Esophagus (tissue), 2 donors: ENCODE results near the gene NSUN4. TPM values are rescaled to one million over a fixed set of nuclear protein-coding genes. Genes with fewer than 3 reads are reported as not detected.

ENCODE experiments used
- H3K27ac ChIP-seq, 2 donors: one replicate each; pipeline ENCODE4 v1.5.1; 2013; ENCODE audit warnings: low read depth in 2 of 2, mild to moderate bottlenecking in 2 of 2, inconsistent platforms in 1 of 2, low read length in 1 of 2, moderate library complexity in 1 of 2
- H3K27me3 ChIP-seq, 2 donors: one replicate each; pipeline ENCODE4 v1.6.1; 2013; ENCODE audit warnings: low read length in 2 of 2, control low read depth in 1 of 2, mild to moderate bottlenecking in 1 of 2; ENCODE audit not compliant: insufficient read depth in 2 of 2, control insufficient read depth in 1 of 2
- H3K36me3 ChIP-seq, 2 donors: one replicate each; pipeline ENCODE4 v1.6.1; 2013; ENCODE audit warnings: low read length in 1 of 2; ENCODE audit not compliant: control insufficient read depth in 2 of 2, insufficient read depth in 2 of 2
- H3K4me1 ChIP-seq, 2 donors: one replicate each; pipeline ENCODE4 v1.6.1; 2013; ENCODE audit warnings: low read length in 1 of 2; ENCODE audit not compliant: control insufficient read depth in 2 of 2, insufficient read depth in 2 of 2
- H3K4me3 ChIP-seq, 2 donors: one replicate each; pipeline ENCODE4 v1.5.1; 2013; ENCODE audit warnings: low read length in 2 of 2, mild to moderate bottlenecking in 2 of 2, low read depth in 1 of 2, moderate library complexity in 1 of 2
- H3K9me3 ChIP-seq, 2 donors: one replicate each; pipeline ENCODE4 v1.6.1; 2013; ENCODE audit warnings: mild to moderate bottlenecking in 2 of 2, low read depth in 1 of 2, low read length in 1 of 2, moderate library complexity in 1 of 2; ENCODE audit not compliant: control insufficient read depth in 2 of 2, insufficient read depth in 1 of 2
- WGBS, 2 donors: extraction: QIAGEN DNeasy Blood & Tissue Kit; methylation state at CpG; one replicate each; pipeline ENCODE4 v1.1.7; 2013; 5-methylcytosine and 5-hydroxymethylcytosine counted together
- polyA plus RNA-seq, 2 donors: library from polyadenylated mRNA; stranded (reverse); fragments of 200-250 nt; gene quantifications; one replicate each; pipeline ENCODE4 v1.2.3, GENCODE V29; 2013
- donor health status: healthy with polysubstance abuse.
- donor health status: Bipolar disorder and iron deficiency.

The NSUN4 gene
- polyA plus RNA-seq, 2 donors: 6.6 to 12.5 TPM

DNA sequence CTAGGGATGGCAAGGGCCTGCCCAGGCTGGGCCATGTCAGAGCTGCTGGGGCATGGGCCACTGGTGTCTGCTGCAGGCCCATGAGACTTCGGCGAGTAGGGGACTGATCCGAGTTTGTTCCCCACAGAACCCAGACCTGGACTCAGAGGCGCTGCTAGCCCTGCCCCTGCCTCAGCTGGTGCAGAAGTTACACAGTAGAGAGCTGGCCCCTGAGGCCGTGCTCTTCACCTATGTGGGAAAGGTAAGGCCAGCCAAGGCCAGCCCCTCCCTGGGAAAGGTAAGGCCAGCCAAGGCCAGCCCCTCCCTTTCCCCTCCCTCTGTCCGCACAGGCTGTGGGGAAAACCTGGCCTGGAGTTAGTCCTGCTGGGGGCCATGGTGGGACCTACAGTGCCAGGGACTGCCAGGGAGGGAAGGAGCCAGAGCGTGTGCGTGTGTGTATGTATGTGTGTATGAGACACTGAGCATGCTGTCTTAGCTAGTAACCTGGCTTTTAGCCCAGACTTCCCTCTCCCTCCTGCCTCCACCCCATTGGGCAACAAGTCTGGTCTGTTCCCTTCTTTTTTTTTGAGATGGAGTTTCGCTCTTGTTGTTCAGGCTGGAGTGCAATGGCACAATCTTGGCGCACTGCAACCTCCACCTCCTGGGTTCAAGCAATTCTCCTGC is 61.5 kb downstream of the NSUN4 start:
- Histone ChIP-seq H3K27ac (peak overlapping the region; percentile 50 to 60), H3K36me3 (peaks cover 0 to 4% of the 10 kb centered on the region in 2 donors), H3K4me3 (no peak overlapping the region), H3K4me1 (peaks cover 0 to 10% of the 10 kb centered on the region in 2 donors), H3K9me3 (no peaks in the 10 kb centered on the region), H3K27me3 (no peaks in the 10 kb centered on the region)
- 26% methylated on average over 10 of the region's 10 CpGs for WGBS, 2 donors

DNA sequence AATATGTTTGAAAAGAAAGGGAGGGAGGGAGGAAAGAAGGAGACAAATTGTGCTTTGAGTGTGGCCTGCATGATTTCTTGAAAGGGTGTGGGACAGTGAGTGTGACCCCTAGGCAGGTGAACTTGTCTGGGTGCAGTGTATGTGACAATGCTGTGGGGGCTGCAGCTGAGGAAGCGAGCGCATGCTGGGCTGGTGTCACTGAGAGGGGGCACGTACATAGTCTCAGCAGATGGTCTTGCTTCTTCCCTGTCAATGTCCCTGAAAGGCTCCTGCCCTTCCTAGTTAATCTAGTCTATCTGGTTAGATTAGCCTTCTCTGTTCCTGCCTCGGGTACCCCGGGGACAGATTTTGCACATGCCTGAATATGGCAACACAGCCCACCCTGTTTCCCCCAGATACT is 63.3 kb downstream of the NSUN4 start:
- H3K27me3 ChIP-seq: no peaks in the 10 kb centered on the region
- peaks cover 0 to 10% of the 10 kb centered on the region in 2 donors for H3K4me1 ChIP-seq
- no peak overlapping the region for H3K4me3 ChIP-seq
- H3K36me3 ChIP-seq: peaks cover 3 to 11% of the 10 kb centered on the region in 2 donors
- 84 to 87% methylated on average over 5 of the region's 5 CpGs for WGBS, 2 donors
- H3K27ac ChIP-seq: no peak overlapping the region
- no peaks in the 10 kb centered on the region for H3K9me3 ChIP-seq

DNA sequence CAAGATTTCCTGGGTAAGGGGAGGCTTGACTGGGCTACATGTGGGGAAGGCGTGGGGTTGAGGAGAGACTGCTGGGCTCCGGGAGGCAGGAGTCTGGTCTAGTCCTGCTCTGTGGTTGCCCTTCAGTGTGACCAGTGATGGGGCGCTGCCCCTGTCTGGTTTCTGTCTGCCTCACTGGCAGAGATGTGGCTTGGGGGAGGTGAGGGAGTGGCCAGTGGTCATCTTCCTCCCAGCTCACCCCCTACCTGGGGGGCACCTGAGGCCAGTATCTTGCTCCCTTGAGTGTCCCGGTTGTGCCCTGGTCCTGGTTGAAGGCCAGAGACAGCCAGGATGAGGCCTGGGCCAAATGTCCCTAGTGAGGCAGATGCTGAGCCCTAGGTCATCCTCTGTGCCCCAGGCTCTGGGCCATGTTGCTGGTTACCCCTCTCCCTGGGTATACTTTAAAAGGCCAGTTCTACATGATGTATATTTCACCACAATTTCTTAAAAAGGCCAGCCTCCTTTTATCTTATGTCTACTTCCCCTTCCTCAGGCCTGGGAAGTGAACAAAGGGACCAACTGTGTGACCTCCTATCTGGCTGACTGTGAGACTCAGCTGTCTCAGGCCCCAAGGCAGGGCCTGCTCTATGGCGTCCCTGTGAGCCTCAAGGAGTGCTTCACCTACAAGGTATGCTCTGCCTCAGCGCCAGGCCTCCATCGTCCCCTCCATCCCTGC is 64.0 kb downstream of the NSUN4 start:
- Histone ChIP-seq H3K27me3 (no peaks in the 10 kb centered on the region), H3K4me1 (peaks cover 0 to 10% of the 10 kb centered on the region in 2 donors), H3K36me3 (peaks cover 3 to 15% of the 10 kb centered on the region in 2 donors), H3K9me3 (no peaks in the 10 kb centered on the region), H3K27ac (no peak overlapping the region), H3K4me3 (no peak overlapping the region)
- WGBS, 2 donors: 92 to 94% methylated on average over 7 of the region's 7 CpGs

DNA sequence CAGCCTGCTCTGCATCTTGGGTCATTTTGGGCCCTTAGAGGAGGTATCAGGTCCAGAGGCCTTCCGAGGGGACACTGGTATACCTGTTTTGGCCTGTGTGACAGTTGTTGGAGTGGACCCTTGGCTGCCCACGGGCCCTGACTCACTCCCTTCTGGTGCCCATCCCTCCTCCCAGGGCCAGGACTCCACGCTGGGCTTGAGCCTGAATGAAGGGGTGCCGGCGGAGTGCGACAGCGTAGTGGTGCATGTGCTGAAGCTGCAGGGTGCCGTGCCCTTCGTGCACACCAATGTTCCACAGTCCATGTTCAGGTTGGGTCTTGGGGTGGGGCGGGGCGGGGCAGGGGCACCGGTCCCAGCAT is 64.6 kb downstream of the NSUN4 start:
- peaks cover 3 to 15% of the 10 kb centered on the region in 2 donors for H3K36me3 ChIP-seq
- 78 to 83% methylated on average over 12 of the region's 12 CpGs for WGBS, 2 donors
- peaks cover 0 to 10% of the 10 kb centered on the region in 2 donors for H3K4me1 ChIP-seq
- H3K27me3 ChIP-seq: no peaks in the 10 kb centered on the region
- no peak overlapping the region for H3K4me3 ChIP-seq
- no peak overlapping the region for H3K27ac ChIP-seq
- no peaks in the 10 kb centered on the region for H3K9me3 ChIP-seq

DNA sequence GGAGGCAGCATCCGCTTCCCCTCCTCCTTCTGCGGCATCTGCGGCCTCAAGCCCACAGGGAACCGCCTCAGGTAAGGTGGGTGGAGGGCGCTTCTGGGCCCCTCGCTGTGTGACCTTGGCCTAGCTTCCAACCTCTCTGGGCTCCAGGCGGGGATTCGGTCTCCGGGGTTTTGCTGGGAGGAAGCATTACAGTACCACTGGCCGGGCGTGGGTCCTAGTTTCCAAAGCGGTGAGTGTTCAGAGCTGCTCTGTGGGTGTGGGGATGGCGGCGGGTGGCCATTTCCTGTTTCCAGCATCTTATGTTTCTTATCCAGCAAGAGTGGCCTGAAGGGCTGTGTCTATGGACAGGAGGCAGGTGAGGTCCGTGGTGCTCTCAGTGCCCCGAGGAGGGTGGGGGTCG is 65.1 kb downstream of the NSUN4 start:
- no peak overlapping the region for H3K4me3 ChIP-seq
- no peak overlapping the region for H3K27ac ChIP-seq
- peaks cover 3 to 15% of the 10 kb centered on the region in 2 donors for H3K36me3 ChIP-seq
- 83 to 87% methylated on average over 16 to 17 of the region's 17 CpGs for WGBS, 2 donors
- no peaks in the 10 kb centered on the region for H3K9me3 ChIP-seq
- peaks cover 0 to 10% of the 10 kb centered on the region in 2 donors for H3K4me1 ChIP-seq
- H3K27me3 ChIP-seq: no peaks in the 10 kb centered on the region

DNA sequence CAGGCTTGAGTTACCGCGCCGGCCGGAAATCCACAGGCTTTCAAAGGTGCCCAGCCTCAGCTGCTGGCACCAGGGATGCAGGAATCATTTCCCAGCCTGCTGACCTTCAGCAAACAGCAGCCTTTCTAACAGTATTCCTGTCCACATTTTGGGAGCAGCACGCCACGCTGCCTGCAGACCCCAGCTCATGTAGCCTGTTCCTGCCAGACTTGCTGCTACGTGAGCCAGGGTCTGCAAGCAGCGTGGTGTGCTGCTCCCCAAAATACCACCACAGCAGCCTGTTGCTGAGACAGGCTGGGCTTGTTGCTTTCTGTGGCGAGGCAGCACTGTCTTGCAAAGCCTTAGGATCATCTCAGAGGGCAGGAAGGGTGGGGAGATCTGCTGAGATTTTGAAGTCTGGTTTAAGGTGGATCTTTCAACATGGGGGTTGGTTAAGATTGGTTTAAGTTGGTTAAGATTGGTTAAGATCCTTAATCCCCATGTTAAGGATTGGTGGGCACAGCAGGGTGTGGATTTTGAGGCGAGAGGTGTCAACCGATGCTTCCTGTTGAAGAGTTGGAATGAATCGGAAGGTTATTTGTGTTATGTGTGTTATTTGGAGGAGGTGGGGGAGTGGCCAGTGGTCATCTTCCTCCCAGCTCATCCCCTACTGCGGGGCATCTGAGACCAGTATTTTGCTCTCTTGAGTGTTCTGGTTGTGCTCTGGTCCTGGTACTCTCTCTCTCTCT is 66.4 kb downstream of the NSUN4 start:
- Histone ChIP-seq H3K27me3 (no peaks in the 10 kb centered on the region), H3K4me1 (peaks cover 0 to 3% of the 10 kb centered on the region in 2 donors), H3K9me3 (no peaks in the 10 kb centered on the region), H3K4me3 (no peak overlapping the region), H3K36me3 (peaks cover 3 to 17% of the 10 kb centered on the region in 2 donors), H3K27ac (no peak overlapping the region)
- 79 to 80% methylated on average over 13 of the region's 13 CpGs for WGBS, 2 donors

DNA sequence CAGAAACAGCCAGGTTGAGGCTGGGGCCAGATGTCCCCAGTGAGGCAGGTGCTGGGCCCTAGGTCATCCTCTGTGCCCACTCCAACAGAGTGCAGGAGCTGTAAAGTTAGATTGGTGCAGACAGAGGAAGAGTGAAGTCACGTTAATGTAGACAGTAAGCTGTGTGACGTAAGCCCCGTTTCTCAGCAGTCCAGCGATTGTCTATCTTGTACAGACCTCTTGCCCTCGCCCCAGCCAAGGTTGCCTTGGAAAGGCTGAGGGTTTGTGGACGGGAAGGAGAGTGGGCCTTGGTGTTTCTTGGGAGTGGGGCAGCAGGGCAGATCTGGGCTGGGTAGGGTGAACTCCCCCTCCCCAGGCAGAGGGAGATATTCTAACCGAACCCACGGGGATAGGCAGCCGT is 67.0 kb downstream of the NSUN4 start:
- Histone ChIP-seq H3K36me3 (peaks cover 3 to 17% of the 10 kb centered on the region in 2 donors), H3K27ac (no peak overlapping the region), H3K27me3 (no peaks in the 10 kb centered on the region), H3K4me3 (no peak overlapping the region), H3K4me1 (peaks cover 0 to 2% of the 10 kb centered on the region in 2 donors), H3K9me3 (no peaks in the 10 kb centered on the region)
- WGBS, 2 donors: 93 to 95% methylated on average over 9 of the region's 9 CpGs

DNA sequence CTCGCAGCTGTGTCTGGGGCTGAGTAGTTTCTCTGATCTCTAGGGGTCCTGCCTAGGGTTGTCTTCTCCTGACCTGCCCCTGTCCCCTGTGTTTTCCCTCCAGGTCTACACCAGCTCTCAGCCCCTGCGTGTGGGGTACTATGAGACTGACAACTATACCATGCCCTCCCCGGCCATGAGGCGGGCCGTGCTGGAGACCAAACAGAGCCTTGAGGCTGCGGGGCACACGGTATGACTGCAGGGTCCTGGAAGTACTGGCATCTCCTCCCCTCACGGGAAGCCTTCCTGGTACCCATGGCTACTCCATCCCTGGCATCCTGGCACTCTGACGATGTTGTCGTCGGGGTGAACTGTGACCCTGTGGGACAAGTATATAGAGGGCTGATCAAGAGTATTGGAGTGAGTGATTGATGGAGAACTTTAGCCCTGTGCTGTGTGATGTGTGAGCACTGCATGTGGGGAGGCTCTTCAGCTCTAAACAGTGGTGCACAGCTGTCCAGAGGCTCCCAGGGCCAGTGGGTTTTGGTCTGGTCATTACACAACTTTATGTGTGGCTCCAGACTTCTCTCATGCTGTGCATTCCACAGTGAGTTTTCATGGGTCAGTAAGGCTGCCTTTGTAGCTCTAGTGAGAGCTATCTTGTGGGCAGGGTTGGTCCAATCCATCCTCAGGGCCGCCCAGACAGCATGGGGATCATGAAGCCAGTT is 67.9 kb downstream of the NSUN4 start:
- Histone ChIP-seq H3K27me3 (no peaks in the 10 kb centered on the region), H3K4me3 (no peak overlapping the region), H3K9me3 (no peaks in the 10 kb centered on the region), H3K4me1 (peaks cover 0 to 2% of the 10 kb centered on the region in 2 donors), H3K36me3 (peaks cover 3 to 22% of the 10 kb centered on the region in 2 donors), H3K27ac (no peak overlapping the region)
- whole genome bisulfite sequencing, 2 donors: 95 to 96% methylated on average over 12 of the region's 12 CpGs

DNA sequence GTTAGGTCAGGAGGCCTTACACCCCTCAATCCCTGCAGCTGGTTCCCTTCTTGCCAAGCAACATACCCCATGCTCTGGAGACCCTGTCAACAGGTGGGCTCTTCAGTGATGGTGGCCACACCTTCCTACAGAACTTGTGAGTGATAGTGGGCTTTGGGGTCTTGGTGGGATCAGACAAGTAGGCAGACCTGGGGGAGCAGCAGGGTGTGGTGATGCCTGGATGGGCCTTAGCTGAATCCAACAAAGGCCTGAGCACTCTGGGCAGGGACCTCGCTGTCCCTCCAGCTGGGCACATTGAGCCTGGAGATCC is 68.4 kb downstream of the NSUN4 start:
- H3K36me3 ChIP-seq: peaks cover 3 to 26% of the 10 kb centered on the region in 2 donors
- WGBS, 2 donors: 88 to 100% methylated on average over 1 of the region's 1 CpG
- H3K27me3 ChIP-seq: no peaks in the 10 kb centered on the region
- H3K4me3 ChIP-seq: no peak overlapping the region
- no peaks in the 10 kb centered on the region for H3K9me3 ChIP-seq
- no peak overlapping the region for H3K27ac ChIP-seq
- no peaks in the 10 kb centered on the region for H3K4me1 ChIP-seq
